ENCODE data around the gene JARID2.

Gene JARID2

DNA sequence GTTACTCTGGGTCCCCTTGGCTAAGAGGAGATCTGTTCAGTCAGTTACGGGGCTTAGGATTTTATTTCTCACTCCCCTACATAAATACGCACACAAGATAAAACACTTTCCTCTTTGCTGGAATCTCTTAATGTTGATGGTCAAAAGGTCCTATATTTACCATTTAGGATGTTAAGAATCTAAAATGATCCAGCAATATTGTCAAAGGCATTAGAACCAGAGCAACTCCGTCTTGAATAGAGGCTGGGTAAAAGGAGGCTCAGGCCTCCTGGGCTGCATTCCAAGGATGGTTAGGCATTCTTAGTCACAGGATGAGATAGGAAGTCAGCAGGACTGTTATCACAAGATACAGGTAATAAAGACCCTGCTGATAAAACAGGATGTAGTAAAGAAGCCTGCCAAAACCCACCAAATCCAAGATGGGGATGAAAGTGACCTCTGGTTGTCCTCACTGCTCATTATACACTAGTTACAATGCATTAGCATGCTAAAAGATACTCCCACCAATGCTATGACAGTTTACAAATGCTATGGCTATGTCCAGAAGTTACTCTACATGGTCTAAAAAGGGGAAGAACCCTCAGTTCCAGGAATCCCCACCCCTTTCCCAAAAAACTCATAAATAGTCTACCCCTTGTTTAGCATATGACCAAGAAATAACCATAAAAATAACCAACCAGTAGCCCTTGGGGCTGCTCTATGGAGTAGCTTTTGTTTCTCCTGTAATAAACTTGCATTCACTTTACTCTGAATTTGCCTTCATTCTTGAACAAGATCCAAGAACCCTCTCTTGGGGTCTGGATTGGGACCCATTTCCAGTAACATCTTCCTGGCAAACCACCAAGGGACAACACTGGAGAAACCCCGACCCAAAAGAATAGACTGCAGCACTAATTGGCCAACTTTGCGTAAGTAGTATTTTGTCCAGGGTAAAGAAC, 309.5 kb downstream of the JARID2 start:
- DNase-seq (ENCODE audit: low read depth), result no peak
- H3K4me3 ChIP-seq (ENCODE audit: low read depth, low read length), result no peak overlapping the region
- TF ChIP-seq, protein P1, sequence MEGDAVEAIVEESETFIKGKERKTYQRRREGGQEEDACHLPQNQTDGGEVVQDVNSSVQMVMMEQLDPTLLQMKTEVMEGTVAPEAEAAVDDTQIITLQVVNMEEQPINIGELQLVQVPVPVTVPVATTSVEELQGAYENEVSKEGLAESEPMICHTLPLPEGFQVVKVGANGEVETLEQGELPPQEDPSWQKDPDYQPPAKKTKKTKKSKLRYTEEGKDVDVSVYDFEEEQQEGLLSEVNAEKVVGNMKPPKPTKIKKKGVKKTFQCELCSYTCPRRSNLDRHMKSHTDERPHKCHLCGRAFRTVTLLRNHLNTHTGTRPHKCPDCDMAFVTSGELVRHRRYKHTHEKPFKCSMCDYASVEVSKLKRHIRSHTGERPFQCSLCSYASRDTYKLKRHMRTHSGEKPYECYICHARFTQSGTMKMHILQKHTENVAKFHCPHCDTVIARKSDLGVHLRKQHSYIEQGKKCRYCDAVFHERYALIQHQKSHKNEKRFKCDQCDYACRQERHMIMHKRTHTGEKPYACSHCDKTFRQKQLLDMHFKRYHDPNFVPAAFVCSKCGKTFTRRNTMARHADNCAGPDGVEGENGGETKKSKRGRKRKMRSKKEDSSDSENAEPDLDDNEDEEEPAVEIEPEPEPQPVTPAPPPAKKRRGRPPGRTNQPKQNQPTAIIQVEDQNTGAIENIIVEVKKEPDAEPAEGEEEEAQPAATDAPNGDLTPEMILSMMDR (IDR thresholded peaks at IDR 0.05; ENCODE audit: control insufficient read depth, extremely low read depth, insufficient read depth), result no peak

DNA sequence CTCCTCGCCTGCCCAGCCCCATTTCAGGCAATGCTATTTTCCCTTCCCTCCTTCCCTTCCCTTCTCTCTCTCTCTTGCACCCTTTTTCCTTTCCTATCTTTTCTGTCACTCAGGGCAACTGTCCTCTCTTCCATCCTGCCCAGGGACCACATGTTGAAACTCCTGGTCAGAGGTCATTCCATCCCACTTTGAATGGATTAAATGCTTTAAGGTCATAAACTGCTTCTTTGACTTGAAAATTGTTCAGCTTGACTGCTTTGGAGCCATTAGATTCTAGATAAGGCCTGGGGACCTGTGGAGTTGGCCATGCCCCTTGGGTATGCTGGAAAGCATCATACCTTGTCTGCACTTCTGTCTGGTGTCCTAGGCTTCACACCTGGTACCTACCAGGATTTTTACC, 310.8 kb downstream of the JARID2 start:
- H3K4me3 ChIP-seq (ENCODE audit: low read depth, low read length), result no peak overlapping the region
- TF ChIP-seq, protein P1 (IDR thresholded peaks at IDR 0.05; ENCODE audit: control insufficient read depth, extremely low read depth, insufficient read depth), result no peak
- DNase-seq (ENCODE audit: low read depth), result no peak

DNA sequence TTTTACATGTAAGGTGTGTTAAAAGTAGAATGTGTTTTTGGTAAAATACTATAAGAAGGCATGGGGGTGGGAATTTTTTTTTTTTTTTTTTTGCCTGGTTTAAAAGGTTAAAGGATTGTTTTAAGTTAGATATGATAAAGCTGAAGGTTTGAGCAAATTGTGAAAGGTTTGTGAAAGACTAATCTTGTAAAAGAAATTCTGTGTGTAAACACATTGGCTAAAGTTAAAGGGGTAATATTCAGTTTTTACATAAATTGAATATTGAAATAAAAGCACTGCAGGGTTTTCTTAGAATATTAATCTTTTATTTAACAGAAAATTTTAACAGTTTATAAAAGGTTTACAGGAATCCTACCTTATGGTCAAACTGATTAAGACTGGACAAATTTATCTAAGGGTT, 311.3 kb downstream of the JARID2 start:
- TF ChIP-seq, protein P1 (IDR thresholded peaks at IDR 0.05; ENCODE audit: control insufficient read depth, extremely low read depth, insufficient read depth), result no peak
- DNase-seq (ENCODE audit: low read depth), result no peak
- no peak overlapping the region for H3K4me3 ChIP-seq (ENCODE audit: low read depth, low read length)

DNA sequence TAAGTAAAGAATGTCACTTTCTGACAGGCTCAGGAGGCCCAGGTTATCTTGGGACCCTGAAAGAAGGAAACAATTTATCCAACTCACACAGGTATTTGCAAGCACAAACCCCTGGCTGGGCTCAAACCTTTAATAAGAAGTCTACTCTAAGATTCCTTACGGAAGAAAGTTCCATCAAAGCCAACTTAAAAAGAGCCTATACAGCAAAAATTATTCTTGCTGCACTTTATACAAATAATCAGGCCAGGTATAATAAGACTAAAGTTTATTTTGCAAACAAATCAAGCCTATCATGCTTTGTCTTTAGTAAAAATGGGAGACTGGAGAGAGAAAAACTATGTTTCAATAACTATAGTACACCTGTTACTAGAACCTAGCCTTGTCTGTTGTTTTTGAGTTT, 314.8 kb downstream of the JARID2 start:
- no peak overlapping the region for H3K4me3 ChIP-seq (ENCODE audit: low read depth, low read length)
- DNase-seq (ENCODE audit: low read depth), result no peak
- TF ChIP-seq, protein P1 (IDR thresholded peaks at IDR 0.05; ENCODE audit: control insufficient read depth, extremely low read depth, insufficient read depth), result no peak

DNA sequence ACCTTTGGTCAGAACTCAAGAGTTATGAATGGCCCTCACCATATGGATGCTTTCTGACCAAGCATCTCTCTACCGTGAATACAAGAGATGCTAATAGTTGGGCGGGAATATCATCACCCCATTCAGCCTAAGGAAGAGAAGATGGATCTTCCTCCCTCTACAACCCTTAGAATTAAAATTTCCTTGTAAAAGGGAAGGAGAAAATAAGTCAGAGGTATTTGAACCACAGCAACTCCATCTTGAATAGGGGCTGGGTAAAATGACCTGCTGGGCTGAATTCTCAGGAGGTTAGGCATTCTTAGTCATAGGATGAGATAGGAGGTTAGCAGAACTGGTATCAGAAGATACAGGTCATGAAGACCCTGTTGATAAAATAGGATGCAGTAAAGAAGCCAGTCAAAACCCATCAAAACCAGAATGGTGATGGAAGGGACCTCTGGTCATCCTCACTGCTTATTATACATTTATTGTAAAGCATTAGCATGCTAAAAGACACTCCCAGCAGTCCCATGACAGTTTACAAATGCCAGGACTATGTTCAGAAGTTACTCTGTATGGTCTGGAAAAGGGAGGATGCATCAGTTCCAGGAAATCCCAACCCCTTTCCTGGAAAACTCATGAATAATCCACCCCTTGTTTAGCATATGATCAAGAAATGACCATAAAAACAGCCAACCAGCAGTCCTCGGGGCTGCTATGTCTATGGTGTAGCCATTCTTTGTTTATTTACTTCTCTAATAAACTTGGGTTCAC, 315.8 kb downstream of the JARID2 start:
- TF ChIP-seq, protein P1 (IDR thresholded peaks at IDR 0.05; ENCODE audit: control insufficient read depth, extremely low read depth, insufficient read depth), result no peak

DNA sequence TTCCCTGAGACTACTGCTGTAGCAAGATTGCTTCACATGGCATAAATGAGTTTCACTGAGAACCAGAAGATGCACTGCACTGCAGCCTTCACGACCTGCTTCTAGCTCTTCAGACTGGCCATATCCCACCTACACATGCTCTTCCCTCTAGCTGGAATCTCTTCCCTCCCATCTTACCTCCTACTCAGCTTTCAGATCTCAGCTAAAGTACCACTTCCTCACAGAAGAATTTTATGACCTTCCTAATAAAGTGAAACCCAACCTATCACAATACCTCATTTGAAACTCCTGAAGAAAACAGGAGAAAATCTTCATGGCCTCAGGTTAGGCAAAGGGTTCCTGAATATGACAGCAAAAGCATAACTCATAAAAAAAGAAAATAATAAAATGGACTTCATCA, 317.1 kb downstream of the JARID2 start:
- TF ChIP-seq, protein P1 (IDR thresholded peaks at IDR 0.05; ENCODE audit: control insufficient read depth, extremely low read depth, insufficient read depth), result no peak
- no peak for DNase-seq (ENCODE audit: low read depth)
- H3K4me3 ChIP-seq (ENCODE audit: low read depth, low read length), result no peak overlapping the region

More for the DNA sequence above, 315.8 kb downstream of the JARID2 start:
- H3K4me3 ChIP-seq (ENCODE audit: low read depth, low read length), result no peak overlapping the region
- DNase-seq (ENCODE audit: low read depth), result no peak
